D341Med (cell line): Measurements from ENCODE around the gene DUSP15.
"Not testable (repeated sequence)": the region's sequence is repeated elsewhere in the genome, so short reads cannot be mapped to it uniquely, and the experiment has no call there.

ENCODE experiments used
- DNase-seq: peaks from one replicate; pipeline ENCODE4 v3.0.0; 2012; ENCODE audit warnings: low spot score

Gene DUSP15

DNA sequence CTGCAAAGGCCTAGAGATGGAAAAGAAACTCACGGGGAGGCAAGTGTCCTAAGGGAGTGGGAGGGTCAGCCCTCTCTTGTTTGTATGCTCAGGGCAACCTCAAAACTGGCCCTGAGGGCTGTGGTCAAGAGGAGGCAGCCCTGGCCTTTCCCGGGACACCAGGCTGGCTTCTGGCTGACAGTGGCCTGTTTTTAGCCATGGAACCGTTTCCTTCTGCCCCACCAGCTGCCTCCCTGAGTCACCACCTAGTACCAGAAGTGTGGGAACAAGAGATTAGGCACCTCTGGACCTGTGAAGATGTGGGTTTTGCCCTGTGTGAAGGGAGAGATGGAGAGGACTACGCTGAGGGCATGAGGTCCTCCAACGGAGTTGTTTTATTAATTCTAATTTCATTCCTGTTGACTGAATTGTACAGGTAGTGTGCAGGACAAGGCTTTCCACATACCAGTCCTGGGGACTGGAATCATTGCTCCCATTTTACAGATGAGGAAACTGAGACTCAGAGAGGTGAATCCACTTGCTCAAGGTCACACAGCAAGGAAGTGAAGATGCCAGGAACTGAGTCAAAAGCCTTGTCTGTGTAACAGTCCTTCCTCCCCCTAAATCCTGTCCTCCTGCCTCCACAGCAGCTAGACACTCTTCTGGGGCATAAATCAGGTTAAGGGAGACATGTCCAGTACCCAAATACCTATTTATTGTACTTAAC lies 30.4 kb downstream of the DUSP15 start:
- no peak for DNase-seq

DNA sequence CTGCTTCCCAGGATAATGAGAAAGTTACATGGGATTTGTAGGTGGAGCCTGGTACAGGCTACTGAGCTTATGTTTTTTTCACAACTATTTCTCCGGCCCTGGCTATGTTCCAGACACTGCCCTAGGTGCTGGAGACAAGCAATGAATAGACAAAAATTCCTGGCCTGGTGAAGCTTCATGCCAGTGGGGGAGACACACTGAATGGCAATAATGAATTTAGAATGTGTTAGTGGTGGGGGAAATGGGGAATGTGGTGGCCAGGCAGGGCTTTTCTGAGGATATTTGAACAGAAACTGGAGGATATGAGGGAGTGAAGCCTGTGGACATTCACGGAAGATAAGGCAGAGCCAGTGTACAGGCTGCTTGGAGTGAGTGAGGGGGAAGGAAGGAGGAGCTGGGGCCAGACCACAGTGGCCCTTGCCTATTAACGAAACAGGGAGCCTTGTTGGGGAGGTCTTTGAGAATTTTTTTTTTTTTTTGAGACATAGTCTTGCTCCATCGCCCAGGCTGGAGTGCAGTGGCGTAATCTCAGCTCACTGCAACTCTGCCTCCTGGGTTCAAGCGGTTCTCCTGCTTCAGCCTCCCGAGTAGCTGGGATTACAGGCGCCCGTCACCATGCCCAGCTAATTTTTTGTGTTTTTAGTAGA lies 31.6 kb downstream of the DUSP15 start:
- DNase-seq = no peak

DNA sequence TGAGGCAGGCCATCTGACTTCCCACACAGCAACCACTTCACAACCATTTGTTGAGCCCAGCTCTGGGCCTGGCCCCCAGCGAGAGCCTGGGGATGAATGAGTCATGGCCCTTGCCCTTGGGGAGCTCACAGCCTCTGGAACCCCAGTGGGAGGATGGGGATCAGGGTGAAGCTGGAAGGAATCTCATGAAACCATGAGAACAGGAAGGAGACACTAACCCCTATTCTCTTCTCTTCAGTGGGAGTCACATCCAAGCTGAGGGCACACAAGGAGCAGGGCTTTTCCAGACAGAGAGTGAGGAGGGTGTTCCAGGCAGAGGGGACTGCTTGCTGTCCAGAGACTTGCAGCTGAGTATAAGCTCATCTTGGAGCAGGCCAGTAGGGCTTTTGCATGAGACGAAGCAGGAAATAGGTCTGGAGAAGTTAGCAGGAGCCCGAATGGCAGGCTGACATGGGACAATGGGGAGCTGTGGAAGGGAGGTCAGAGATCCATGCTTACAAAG lies 32.4 kb downstream of the DUSP15 start:
- DNase-seq = no peak

DNA sequence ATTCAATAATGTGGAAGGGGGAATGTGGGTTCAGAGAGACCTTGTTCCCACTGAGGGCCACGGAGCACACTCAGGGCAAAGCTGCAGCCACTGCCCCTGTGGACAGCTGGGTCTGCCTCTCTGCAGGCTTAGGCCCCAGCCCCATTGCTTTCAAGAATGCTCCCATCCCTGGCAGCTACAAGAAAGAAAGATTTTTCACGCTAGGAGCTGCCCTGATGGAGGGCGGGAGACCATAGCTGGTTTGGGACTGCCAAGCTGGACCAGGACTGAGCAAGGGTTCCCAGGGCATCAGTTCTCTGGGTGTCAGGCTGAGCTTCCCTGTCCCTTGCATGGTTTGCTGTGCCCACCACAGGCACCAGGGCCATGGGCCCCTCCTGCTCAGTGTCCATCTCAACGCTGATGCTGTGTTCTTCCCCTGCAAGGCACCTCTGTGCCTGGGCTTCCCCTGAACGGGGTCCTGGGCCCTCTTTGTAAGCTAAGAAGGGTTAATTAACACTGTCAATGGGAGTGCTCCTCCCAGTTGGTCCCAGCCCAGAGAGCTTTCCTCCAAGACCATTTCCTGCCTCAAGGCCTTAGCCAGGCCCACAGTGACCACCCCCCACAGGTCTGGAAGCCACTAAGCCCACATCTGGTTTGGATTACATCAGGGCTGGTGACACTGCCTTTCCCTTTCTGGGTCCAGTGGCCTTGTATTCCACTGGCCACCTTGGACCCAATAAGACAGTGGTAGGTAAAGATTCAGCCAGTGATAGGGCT lies 33.3 kb downstream of the DUSP15 start:
- DNase-seq = no peak

DNA sequence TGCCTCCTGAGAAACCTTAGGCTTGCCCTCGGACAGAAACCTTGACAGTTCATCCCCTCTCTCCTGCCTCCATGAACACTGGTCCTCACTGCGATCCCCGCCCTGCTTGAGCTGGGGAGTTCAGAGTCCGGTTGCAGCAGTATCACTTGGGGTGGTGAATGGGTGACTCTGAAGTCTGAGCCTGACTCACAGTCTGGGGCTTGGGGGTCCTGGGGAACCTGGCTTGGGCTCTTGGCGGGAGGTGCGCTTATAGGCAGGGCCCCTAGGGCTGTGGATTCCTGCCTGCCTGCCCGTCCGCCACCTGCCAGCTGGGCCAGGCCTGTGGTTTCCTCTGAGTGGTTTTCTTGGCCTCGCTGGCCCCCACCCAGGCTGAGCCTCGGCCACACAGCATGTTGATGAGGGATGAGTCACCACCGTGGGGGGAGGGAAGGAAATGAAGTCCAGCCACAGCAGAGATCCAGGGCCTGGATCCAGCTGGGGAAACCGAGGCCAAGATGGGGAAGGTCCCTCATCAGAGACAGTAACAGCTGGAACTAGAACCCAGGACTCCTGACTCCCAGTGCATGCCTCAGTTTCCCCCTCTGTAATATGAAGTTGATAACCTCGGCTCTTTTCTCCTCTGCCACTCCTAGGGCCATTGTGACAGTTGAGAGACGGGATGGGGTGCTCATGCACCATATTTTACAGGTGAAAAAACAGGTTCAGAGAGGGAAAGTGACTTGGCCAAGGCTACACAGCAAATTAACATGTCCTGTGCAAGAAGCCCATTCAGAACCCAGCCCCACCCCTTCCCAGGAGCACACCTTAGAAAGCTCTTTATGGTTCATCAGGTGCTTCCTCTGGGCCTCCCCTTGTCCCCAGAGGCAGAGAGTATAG lies 34.1 kb downstream of the DUSP15 start:
- no peak for DNase-seq

DNA sequence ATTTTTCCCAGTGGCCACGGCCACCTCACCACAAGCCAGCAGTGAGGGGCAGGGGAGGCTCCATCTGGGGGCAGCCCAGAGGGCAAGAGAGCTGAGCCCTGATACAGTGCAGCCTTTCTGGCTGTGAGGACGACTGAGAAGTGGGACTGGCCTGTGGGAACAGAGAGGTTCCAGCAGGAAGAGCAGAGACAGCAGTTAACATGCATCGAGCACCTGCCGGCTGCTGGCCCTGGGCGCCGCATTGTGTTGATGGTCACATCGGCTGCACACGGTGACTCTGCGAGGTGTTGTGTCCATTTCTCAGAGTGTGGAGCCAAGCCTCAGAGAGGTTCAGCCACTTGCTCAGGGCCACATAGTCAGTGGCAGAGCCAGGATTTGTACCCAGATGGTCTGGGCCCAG lies 34.8 kb downstream of the DUSP15 start:
- DNase-seq = no peak

DNA sequence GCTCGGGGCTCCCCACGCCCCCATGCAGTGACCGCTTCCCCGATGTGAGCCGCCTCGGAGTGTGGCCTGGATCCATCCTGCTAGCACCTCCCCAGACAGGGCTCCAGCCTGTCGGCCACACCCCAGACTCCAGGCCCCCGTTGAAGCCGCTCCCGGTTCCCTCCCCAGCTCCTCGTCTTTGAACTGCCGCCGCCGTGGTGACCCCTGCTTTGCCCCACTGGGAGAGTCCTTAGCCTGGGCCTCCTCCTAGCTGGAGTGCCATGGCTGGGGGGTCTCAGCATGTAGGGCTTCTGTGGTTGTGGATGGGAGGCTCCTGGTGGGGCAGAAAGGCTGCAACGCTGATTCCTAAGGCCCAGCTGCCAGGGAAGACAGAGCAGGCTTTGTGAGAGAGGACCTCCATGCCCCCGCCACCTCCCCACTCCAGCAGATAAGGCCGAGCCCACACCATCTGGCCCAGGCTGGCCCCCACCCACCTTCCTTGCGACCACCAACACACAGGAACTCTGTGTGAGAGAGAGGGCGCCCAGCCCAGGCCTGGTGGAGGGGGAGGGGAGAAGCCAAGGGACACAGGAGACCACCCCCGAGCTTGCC lies 36.3 kb downstream of the DUSP15 start:
- no peak for DNase-seq

DNA sequence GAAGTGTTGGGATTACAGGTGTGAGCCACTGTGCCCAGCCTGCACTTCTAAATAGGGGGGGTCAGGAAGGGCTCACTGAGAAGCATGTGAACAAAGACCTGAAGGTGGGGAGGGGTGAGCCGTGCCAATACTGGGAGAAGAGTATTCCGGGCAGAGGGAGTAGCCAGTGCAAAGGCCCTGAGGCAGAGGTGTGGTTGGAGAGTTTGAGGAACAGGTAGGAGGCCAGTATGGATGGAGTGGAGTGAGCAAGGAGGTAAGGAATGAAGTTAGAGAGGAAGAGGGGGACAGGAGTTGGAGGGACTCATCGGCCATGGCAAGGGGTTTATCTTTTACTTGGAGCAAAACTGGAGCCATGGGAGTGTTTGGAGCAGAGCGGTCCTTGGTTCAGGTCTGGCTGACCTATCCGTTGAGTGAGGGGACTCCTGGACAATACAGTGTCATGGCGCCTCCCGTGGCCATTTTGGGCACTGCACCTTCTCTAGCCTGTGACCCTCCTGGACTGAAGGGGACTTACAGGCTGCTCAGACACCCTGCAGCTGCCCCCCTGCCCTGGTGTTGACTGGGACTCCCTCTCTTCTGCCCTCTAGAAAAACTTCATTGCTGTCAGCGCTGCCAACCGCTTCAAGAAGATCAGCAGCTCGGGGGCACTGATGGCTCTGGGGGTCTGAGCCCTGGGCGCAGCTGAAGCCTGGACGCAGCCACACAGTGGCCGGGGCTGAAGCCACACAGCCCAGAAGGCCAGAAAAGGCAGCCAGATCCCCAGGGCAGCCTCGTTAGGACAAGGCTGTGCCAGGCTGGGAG lies 37.0 kb downstream of the DUSP15 start:
- peak; percentile 76 for DNase-seq

DNA sequence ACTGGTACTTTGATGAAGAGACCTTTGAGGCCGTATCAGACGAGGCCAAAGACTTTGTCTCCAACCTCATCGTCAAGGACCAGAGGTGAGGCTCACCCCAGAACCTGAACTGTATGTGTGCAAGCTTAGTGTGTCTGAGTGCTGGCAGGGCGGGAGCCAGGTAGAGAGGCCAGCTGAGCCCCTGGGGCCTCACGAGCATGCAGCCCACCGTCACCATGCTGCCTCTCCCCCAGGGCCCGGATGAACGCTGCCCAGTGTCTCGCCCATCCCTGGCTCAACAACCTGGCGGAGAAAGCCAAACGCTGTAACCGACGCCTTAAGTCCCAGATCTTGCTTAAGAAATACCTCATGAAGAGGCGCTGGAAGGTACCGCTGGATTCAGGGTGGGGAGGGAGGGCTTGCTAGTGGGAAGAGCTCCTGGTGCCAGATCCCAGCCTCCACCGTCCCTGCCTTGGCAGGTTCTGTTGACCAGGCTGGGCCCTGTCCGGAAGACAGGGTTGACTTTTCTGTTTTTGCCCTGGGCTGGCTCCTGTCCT lies 38.5 kb downstream of the DUSP15 start:
- no peak for DNase-seq

DNA sequence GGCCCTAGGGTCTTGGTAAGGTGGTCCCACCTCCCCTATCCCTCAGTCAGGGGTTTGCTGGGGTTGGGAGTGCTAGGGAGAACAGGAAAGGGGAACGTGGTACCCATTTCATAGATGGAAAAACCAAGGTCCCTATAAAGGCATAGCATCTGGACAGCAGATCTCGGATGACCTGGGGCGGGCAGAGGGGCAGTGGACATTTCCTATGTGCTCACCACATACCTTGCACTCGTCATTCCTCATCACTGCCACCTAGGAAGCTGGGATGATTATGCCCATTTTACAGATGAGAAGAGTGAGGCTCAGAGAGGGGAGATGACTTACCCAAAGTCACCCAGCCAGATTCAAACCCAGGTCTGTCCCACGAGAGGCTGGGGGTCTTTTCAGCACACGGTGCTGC lies 39.1 kb downstream of the DUSP15 start:
- DNase-seq = no peak

DNA sequence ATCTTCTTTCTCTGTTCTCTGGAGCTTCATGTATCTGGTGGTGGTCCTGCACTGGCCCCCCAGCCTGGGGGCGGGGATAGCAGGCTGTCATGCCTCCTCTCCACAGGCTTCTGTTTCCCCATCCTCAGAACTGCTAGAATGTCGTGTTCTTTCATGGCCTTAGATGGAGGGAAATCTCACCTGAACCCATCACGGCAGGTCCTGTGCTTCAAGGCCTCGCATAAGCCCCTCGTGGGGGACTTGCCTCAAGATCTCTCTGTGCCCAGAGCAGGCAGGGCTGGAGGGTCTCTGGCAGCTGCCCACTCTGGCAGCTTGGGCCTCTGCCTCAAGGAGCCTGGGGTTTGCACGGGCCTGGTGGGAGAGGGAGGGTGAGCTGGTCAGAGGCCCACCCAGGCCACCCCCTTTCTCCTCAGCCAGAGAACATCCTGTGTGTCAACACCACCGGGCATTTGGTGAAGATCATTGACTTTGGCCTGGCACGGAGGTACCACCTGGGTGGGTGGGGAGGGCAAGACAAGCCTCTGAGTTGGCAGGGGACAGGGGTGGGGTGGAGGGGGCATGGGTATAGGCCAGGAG lies 39.8 kb downstream of the DUSP15 start:
- no peak for DNase-seq

DNA sequence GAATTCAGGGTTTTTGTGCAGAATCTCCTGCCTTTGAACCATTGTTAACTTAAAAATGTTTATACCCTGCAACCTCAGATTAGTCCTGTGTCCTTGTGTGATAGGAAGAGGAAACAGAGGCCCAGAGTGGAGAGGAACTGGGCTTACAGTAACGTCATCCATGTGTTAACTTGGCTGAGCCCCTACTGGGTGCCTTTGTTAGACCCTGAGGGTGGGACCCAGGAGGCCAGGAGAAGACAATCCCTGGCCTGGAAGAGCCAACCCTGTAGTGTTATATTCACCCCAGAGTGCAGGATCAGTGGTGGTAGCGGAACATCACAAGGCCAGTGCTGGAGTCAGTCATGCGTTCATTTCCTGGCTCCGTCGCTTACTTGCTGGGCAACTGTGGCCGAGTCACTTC lies 40.6 kb downstream of the DUSP15 start:
- no peak for DNase-seq

DNA sequence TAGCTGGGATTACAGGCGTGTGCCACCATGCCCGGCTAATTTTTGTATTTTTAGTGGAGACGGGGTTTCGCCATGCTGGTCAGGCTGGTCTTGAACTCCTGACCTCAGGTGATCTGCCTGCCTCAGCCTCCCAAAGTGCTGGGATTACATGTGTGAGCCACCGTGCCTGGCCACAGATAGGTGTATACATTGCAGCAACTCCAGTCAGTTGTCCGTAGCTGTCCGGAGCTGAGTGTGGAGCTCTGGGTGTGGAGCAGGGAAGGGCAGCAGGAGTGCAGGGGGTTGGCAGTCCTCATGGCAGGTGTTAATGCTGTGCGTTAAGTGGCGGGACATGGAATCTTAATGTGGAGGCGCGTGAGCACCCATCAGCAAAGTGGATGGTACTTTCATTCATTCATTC lies 42.3 kb downstream of the DUSP15 start:
- not testable (repeated sequence) for DNase-seq

DNA sequence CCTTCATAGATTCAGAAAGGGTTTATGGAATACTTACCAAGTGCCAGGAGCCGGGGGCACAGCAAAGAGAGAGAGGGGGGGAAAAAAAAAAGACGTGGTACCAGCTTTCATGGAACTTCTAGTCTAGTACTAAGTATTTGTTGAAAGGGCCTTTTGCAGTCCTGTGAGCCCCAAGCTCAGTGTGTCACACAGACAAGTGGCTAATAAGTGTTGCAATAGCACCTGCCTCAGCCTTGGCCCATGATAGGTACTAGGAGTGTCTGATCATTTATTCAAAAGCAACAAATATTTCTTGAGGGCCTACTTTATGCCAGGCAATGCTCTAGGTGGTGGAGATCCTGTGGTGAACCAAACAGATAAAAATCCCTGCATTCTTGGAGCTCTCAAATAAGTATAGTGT lies 43.3 kb downstream of the DUSP15 start:
- DNase-seq = no peak

DNA sequence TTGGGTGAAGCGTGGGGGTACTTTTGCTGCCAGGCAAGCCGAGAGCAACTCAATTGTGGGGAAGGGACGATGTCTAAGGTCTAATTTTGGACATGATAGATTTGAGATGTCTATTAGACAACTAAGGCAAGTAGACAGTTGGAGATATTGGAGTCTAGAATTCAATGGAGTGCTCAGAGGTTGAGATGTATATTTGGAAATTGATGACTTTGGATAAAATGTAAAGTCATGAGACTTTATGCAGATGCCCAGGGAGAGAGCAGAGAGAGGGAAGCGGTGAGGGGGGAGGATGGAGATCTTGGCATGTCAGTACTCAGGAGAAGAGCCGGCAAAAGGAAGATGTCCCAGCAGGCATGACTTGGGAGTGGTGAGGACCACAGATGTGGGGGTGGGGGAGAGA lies 44.3 kb downstream of the DUSP15 start:
- DNase-seq = no peak

DNA sequence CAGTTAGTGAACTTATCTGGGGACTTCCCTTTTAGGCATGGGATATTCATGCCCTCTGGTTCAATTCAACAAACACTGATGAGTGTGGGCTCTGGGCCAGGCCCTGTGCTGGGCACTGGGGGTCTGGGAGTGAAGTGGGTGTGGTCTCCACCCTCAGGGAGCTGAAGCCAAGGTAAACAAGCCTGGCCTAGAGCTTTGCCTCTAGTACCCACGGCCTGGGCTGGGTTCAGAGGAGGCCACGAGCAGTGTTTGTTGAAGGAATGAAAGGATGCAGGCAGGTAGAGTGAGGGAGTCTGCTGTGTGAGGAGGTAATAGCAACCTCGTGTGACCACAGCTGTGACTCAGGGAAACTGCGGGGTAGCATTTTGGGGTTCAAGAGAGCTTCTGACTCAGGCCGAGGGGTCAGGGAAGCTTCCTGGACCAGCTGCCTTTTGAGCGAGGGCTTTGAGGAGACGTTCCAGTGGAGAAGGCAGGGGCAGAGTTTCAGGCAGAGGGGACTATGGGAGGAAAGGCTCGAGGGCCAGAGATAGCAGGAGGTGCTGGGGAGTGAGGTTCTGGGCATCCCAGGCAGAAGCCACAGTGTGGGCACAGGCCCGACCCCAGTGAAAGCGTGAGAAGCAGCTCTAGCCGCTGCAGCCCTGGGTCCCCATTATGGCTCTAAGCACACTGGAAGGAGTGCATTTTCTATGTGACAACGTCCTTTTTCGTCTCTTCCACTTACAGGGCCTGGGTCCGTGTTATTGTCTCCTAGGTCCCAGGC lies 45.6 kb downstream of the DUSP15 start:
- no peak for DNase-seq

DNA sequence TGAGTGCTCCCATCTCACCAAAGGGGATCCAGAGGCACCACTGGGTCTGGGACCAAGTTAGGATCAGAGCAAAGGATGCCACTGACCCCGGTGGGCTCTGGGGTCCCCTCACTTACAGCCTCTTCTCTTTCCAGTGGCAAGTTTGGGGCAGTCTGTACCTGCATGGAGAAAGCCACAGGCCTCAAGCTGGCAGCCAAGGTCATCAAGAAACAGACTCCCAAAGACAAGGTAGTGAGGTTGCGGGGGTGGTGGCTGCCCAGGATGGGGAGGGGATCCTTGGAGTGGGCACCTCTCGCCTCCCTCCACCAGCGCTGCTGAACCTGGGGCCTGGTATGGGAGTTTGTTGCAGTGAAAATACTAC lies 46.2 kb downstream of the DUSP15 start:
- no peak for DNase-seq

DNA sequence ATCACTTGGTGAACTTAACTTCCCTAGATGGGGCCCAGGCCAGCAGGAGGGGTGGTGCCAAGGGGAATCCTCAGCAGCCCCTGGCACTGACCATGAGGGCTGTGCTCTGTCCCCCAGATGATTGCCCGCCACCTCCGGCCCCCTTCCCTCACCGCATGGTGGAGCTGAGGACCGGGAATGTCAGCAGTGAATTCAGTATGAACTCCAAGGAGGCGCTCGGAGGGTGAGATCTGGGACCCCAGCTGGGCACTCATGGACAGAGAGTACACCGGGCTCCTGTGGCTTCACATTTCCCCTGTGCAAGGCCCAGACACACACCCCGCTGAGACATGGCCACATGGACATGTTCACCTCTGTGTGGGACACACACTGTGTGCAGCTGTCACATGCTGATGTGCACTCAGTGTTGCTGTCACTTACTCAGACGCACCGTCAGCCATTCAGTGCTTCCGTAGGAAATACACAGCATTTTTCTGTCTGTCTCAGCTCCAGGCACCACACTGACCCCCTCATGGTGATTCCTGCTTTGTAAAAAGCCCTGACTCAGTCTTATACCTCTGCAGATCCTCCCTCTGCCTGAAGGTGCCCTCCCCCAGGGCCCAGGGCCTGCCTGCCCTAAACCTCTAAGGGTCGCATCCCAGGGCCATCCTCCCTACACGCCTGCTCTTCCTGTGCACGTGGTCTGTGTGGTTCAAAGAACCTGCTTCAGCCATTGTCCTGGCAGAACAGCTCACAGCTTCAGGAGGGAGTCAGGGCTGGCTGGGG lies 46.8 kb downstream of the DUSP15 start:
- no peak for DNase-seq
